WTC11 (cell line): ENCODE results near the gene ZNRF3.

ENCODE experiments used
- AFF4 ChIP-seq: sonication (generic); formaldehyde crosslinking; IDR thresholded peaks from 2 replicates; pipeline ENCODE4 v1.8.1; 2023; ENCODE audit warnings: mild to moderate bottlenecking, missing genetic modification reagents, borderline replicate concordance
- CREB1 ChIP-seq: sonication (generic); formaldehyde crosslinking; IDR thresholded peaks from 2 replicates; pipeline ENCODE4 v1.8.0; 2023; ENCODE audit warnings: mild to moderate bottlenecking, missing genetic modification reagents
- CTCF ChIP-seq: fragments of 200-600 bp; IDR thresholded peaks from 2 replicates; pipeline ENCODE4 v1.8.0; 2022; ENCODE audit warnings: antibody characterized with exemption
- E2F1 ChIP-seq: sonication (generic); formaldehyde crosslinking; IDR thresholded peaks from 2 replicates; pipeline ENCODE4 v1.8.0; 2022; ENCODE audit warnings: mild to moderate bottlenecking, missing genetic modification reagents
- FOXK1 ChIP-seq: sonication (generic); formaldehyde crosslinking; IDR thresholded peaks from 2 replicates; pipeline ENCODE4 v1.8.0; 2022; ENCODE audit warnings: mild to moderate bottlenecking, moderate library complexity, missing genetic modification reagents
- FOXP1 ChIP-seq: sonication (generic); formaldehyde crosslinking; IDR thresholded peaks from 2 replicates; pipeline ENCODE4 v1.8.0; 2022; ENCODE audit warnings: missing genetic modification reagents, mild to moderate bottlenecking, moderate library complexity, borderline replicate concordance
- HMGA2 ChIP-seq: fragments of 250-450 bp; sonication (Bioruptor Pico); IDR thresholded peaks from 2 replicates; pipeline ENCODE4 v1.4.0; 2021; ENCODE audit warnings: mild to moderate bottlenecking, moderate library complexity
- MYBL2 ChIP-seq: sonication (generic); formaldehyde crosslinking; IDR thresholded peaks from 2 replicates; pipeline ENCODE4 v1.8.1; 2023; ENCODE audit warnings: mild to moderate bottlenecking, moderate library complexity, missing genetic modification reagents
- NFYB ChIP-seq: sonication (generic); formaldehyde crosslinking; conservative IDR thresholded peaks from 2 replicates; pipeline ENCODE4 v1.8.0; 2022; ENCODE audit warnings: low read depth, missing genetic modification reagents
- NR2C2 ChIP-seq: sonication (generic); formaldehyde crosslinking; IDR thresholded peaks from 2 replicates; pipeline ENCODE4 v1.8.0; 2022; ENCODE audit warnings: mild to moderate bottlenecking, missing genetic modification reagents
- SMAD4 ChIP-seq: sonication (generic); formaldehyde crosslinking; IDR thresholded peaks from 2 replicates; pipeline ENCODE4 v1.8.0; 2022; ENCODE audit warnings: mild to moderate bottlenecking, missing genetic modification reagents

- TF ChIP-seq FOXK1 (CRISPR knock-in tag) (no peak), CTCF (no peak), E2F1 (CRISPR knock-in tag) (no peak), NR2C2 (CRISPR knock-in tag) (no peak), MYBL2 (no peak), HMGA2 (CRISPR knock-in tag) (no peak), FOXP1 (CRISPR knock-in tag) (no peak), AFF4 (CRISPR knock-in tag) (no peak), SMAD4 (no peak), CREB1 (no peak), NFYB (CRISPR knock-in tag) (no peak)
Measured at GRCh38 chr22:28894334-28894733, 11.0 kb downstream of the ZNRF3 start.
